ENCODE measurements around the gene TNFAIP8.
"Not testable (repeated sequence)": the region's sequence is repeated elsewhere in the genome, so short reads cannot be mapped to it uniquely, and the experiment has no call there.

Gene TNFAIP8

DNA sequence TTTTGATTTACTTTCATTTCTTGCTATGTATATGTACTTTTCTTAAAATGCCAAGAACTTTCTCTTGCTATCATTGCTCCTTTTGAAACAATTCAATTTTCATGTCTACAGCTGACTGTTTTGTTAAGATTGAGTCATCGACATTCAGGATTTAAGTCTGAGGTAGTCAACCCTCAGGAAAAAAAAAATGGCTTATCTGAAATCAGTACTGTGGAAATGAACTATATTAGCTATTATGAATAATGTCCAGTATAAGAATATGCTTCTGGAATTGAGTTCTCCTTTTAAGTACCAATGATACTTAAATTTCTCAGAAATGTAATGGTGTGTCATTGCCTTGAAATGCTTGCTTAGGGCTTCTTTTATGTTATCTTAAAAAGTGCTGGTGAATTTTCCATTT is 37.9 kb downstream of the TNFAIP8 start:
- no peak for DNase-seq (ENCODE audit: low read depth in 3 of 3)

DNA sequence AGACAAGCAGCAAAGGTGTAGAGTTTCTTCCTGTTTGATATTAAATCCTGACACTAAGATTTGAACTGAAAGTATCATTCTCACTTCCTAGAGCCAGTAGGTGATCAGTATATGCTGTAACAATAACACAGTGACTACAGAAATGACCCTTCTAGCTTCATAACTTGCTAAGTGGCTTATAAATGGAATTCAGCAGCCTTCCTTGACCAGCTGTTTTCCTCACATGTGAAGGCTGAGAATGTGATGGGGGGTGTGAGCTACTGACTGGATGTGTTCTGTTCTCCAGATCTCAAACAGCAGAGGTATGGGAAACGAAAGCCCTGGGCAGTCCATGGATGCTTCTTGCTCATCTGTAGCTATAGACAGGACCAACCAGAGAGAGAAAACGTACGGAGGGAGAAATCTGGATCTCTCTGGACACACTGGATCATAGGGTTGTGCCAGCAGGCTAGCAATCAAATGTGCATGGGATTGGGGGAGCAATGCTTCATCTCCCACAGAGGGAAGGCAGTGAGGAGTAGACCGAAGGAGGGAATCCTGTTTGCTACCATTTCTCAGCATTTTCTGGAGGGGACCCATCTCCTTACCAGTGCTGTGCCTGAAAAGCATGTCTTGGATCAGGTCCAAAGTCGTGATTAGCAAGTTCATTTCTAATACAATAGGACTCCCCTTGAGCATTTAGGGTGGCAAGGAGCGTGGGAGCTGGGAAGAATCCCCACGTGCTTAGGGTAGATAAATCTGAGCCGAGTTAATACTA is 39.4 kb downstream of the TNFAIP8 start:
- no peak for DNase-seq (ENCODE audit: low read depth in 3 of 3)

DNA sequence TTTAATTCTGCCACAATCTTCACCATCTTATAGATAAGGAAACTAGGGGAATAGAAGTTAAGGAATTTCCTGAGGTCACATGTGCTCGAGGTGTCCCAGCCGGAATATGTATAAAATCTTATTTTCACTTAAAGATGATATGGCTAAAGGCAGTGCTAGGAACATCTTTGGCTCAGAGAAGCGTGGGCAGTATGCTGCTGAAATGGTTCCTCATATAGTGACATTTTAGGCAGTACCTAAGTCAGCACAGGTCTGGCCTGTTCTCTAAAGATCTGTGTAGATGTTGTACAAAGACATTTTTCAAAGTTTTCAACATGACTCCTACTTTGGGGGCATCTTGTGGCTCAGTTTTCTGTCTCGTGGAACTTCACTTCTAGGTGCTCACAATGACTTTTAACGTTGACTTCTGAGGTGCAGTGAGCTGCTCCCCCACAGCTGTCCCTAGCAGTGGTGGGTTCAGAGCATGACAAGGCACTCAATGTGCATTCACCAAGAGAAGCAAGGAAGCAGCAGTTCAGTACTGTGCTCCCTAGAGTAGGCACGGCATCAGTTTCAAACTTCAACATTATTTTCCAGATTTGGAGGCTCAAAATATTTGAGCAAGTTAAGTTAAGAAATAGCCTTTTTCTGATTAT is 40.3 kb downstream of the TNFAIP8 start:
- no peak for DNase-seq (ENCODE audit: low read depth in 3 of 3)

GRCh38 chr5:119397518-119398380 is 41.9 kb downstream of the TNFAIP8 start:
- DNase-seq (ENCODE audit: low read depth in 3 of 3): no peak

DNA sequence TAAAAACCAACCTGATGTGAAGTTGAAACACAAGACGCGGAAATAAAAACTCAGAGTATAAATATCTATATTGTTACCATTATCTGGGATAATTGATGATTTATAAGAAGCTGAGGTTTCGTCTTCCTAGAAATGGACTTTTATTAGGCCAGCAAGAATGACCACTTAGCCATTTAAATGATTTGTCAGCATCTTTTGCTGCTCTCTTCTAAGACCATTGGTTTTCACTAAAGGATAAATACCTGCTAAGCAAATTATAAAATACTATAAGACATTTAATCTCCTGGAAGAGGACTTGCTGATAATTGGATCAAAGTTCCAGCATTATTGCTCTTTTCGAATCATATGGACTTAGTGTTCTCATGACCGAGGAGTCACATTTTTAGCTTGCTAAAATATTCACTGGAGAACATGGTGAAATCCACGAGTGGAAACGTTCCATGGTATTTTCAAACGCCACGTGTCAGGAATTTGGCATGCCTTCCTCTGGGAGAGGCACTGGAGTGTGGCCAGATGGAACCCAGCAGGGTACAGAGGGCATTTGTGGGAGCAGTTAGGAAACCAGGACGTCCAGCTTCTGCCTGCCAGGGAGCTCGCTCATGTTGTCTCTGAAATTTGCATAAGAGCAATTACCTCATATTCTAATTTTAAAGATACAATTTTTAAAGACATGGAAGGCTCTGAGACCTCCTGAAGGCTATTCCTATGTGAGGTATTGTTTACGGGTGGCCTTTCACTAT is 43.1 kb downstream of the TNFAIP8 start:
- no peak for DNase-seq (ENCODE audit: low read depth in 3 of 3)

GRCh38 chr5:119400245-119400644 is 44.4 kb downstream of the TNFAIP8 start:
- no peak for DNase-seq (ENCODE audit: low read depth in 3 of 3)

DNA sequence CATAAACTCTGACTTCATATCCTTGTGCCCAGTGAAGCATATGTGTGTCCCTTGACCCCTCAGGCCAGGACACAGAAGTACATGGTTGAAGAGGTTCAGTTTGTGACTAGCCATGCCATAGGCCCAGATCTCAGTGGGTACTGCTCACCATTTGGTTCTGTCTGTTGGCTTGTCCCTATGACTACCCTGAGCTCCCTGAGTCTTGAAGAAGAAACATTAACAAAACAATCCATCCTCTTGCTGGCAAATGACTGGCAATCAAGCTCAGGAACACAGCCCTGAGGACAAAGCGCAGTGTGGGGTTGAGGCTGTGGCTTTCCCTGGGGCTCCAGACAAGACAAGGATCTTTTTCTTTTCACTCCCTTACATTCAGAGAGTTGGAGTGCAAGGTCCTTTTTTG is 46.3 kb downstream of the TNFAIP8 start:
- DNase-seq (ENCODE audit: low read depth in 3 of 3): no peak

DNA sequence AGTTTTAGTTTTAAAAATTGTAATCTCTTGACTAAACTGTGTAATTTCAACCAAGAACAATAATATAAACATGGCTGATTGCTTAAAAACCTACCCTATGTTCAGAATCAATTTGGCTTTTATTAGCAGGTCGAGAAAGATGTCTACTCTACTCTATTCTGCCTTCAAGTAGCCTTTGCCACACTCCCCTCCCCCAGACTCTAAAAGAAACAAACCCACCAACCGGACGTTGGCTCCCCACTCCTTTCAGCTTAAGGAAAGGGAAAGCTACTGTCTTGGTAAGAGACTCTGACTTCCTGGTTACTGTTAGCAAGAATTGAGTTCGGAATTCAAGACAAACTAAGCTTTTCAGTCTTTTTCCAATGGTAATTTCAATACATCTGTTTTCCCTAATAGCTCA is 46.7 kb downstream of the TNFAIP8 start:
- DNase-seq (ENCODE audit: low read depth in 3 of 3): no peak

DNA sequence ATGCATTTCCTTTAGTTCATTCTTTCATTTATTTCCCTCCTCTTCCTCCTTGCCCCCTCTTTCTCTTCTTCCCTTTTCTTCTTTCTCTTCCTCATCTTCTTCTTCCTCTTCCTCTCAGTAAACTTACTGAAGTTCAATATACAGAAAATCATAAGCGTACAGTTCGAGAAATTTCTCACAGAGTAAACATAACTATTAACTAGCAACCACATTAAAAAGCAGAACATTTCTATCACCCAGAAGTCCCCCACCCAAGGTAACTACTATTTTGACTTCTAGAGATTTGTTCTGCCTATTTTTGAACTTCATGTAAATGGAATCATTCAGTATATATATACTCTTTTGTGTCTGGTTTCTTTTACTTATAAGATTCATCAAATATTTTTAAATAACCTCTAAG is 48.2 kb downstream of the TNFAIP8 start:
- DNase-seq (ENCODE audit: low read depth in 3 of 3): no peak

- DNase-seq (ENCODE audit: low read depth in 3 of 3): no peak
Measured at GRCh38 chr5:119405419-119405818, 49.6 kb downstream of the TNFAIP8 start.

DNA sequence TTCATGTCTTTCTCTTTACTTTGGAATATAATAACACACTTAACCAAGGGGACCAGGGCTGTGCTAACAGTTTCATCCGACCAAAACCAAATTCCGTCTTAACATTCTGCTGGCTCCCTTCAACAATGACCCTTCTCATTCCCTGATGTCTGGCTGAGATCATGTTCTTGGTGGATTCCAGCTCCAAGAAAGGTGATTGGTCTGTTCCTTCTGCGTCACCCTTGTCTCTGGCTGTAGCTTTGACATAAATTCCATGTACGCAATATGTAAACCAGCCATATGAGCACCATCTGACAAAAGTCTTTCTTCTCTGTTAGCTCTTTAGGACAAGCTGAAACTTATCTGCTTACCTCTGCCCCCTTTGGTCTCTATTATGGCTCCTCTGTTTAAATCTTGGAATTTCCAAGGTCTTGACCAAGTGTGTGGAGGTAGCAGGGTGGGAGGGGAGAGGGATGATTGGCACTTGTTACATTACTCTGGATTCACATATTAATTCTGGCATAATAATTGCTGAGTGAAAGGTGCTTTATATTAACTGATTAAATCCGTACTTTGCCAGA is 50.8 kb downstream of the TNFAIP8 start:
- DNase-seq (ENCODE audit: low read depth in 3 of 3): no peak

DNA sequence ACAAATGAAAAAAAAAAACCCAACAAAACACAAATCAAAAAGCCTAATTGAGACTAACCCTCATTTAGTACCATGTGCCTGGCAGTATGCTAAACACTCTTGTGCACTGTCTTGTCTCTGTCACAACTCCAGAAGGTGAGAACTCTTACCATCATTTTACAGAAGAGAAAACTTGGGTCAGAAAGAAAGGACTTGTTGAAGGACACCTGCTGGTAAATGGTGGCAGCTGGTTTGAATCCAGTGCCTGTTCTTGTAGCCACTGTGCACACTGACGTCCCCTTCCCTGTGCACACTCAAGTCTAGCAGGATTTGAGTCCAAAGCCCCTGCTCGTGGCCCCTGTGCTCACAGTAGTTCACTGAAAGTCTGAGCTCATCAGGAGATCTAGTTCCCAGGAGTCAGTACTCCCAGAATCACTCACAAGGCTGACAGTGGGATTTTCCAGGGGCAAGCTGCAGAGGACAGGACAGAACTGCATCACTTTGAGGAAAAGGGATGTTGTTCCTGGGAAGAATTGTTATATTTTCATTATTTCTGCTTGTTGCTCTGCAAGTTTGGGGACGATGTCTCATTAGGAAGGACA is 53.5 kb downstream of the TNFAIP8 start:
- no peak for DNase-seq (ENCODE audit: low read depth in 3 of 3)

GRCh38 chr5:119410448-119411159 is 54.8 kb downstream of the TNFAIP8 start:
- DNase-seq (ENCODE audit: low read depth in 3 of 3): no peak

- DNase-seq (ENCODE audit: low read depth in 3 of 3): peak in 1 of 3 donors; percentile 26
Measured at GRCh38 chr5:119411361-119412278, 55.8 kb downstream of the TNFAIP8 start.

DNA sequence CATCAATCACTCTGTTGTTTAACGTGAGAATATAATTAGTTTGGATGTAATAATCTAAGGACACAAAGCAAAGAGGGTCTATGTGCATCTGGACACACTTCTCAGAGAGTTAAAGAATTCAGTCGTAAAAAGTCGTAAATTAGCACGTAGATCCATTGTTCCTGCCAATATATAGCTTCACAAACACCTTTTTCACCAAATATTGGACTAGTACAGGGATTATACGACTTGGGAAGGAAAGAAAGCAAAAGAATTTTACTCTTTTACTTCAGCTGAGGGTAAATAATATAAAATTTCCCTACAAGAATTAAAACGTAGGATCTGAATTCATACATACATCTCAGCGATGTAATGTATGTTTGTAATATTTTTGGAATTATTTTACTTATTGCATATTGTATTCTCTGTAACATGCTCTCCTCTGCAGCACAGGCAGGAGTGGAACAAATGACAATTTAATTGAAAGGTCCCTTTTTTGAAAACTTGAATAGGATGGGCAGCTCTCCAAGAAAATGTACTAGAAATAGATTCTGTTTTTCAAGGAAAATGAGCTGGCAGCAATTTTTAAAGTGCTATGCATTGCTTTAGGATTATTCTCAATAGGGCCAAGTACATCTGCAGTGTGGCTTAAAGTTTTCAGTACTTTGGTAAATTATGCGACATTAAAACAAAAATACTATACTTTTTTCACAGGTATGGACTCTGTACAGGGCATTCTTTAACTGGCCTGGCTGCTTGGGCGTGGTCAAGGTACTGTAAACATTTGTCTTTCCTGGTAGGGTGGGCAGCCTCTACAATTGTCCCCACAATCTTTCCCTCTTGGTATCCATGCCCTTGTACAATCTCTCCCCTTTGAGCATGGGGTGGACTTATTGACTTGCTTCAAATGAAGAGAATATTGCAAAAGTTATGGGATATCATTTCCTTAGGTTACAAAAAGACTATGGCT is 56.7 kb downstream of the TNFAIP8 start:
- no peak for DNase-seq (ENCODE audit: low read depth in 3 of 3)

DNA sequence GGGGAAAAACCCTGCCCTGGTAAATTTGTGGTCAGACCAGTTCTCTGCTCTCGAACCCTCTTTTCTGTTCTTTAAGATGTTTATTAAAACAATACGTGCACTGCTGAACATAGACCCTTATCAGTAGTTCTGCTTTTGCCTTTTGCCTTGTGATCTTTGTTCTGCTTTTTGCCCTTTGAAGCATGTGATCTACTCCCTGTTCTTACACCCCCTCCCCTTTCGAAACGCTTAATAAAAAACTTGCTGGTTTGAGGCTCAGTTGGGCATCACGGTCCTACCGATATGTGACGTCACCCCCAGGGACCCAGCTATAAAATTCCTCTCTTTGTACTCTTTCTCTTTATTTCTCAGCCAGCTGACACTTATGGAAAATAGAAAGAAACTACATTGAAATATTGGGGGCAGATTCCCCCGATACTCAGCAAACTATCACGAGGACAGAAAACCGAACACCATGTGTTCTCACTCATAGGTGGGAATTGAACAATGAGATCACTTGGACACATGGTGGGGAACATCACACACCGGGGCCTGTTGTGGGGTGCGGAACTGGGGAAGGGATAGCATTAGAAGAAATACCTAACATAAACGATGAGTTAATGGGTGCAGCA is 58.4 kb downstream of the TNFAIP8 start:
- DNase-seq (ENCODE audit: low read depth in 3 of 3): not testable (repeated sequence)

DNA sequence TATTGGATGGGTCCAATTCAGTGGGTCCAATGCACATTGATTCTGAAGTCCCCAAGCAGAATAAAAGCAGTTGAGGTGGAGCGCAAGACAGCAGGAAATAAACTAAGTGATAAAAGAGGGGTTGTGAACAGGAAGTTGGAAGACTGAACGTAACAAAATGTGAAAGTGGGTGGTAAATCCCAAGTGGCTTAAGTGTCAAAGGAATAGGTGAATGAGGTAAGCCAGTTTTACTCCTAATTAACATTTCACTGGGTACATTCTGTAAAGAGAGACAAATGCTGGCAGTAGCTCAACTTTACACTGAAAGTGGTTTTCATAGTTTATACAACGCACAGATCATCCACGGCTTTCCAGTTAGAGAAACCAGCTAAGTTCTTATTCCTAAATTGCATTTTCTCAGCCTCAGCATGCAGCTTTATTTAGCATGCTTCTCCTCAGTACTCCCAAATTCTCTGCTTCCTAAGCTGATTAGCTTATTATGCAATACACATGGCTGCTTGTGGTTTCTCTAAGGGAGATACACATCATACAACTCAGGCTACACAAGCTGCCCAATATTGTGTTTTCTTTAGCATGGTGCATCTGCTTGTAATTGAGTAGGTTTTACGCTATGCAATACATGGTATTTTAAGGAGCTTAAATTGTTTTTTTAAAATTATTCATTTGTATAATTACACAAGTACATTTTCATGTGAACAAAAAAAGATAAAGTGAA is 62.2 kb downstream of the TNFAIP8 start:
- DNase-seq (ENCODE audit: low read depth in 3 of 3): no peak

Data from stimulated activated CD4-positive, alpha-beta T cell treated with anti-CD3 and anti-CD28 coated beads, TNF-alpha, amount 100 ng/mL, for 48 hours (primary cell).